DMS53 (cell line): ENCODE data around the gene FHOD3.

Experiments
- DNase-seq: peaks from one replicate; lab custom pipeline; 2025; lab: John Stamatoyannopoulos, UW

FHOD3 gene

GRCh38 chr18:36630917-36631316 is 333.4 kb downstream of the FHOD3 start:
- no peak for DNase-seq

DNA sequence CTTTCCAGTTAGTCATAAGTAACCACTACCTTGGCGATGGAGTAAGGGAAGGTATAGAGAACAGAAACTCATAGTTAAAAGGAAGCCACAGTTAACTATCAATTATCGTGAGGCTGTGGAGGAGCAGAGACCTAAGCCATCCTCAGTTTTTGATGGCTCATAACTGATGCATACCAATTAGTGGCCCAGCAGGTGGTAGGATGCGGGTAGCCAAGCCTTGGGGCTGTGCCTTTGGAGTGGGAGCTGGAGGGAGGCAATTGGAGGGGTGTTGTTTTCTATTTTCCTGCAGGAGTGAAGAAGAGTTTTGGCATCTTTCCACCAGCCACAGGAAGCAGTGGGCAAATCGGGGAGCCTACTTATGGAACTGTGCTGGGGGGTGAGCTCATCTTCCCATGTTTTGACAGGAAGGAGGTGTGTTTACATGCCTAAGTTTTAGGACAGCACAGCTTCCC is 336.5 kb downstream of the FHOD3 start:
- no peak for DNase-seq

DNA sequence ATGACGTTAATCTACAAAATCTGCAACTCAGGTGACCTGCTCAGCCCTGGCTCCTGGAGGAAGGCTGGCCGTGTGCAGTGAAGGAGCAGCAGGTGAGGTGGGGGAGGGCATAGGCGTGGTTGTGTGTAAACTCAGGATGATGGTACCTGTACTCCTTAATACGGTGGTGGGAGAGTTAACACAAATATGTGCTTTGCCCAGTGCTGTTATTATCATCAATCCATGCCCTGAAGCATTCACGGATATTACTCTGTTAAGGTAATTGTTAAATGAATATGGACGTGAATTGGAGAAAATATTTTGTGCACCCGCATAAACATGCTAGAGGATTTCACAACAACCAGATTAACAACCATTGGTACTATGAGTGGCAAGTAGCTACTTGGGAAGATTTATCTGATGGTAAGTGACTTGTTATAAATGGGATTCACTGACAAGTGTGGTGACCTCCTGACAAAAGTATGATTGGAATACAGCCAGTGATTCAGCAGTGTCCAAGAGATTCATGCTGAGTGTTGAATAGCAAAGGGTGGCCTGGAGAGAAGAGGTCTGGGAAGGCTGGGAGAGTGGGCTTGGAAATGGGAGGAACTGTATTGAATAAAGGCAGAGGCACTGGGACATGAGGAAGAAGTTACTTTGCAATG is 337.2 kb downstream of the FHOD3 start:
- DNase-seq = no peak

- no peak for DNase-seq
Observed at GRCh38 chr18:36635414-36636096, 338.0 kb downstream of the FHOD3 start.

DNA sequence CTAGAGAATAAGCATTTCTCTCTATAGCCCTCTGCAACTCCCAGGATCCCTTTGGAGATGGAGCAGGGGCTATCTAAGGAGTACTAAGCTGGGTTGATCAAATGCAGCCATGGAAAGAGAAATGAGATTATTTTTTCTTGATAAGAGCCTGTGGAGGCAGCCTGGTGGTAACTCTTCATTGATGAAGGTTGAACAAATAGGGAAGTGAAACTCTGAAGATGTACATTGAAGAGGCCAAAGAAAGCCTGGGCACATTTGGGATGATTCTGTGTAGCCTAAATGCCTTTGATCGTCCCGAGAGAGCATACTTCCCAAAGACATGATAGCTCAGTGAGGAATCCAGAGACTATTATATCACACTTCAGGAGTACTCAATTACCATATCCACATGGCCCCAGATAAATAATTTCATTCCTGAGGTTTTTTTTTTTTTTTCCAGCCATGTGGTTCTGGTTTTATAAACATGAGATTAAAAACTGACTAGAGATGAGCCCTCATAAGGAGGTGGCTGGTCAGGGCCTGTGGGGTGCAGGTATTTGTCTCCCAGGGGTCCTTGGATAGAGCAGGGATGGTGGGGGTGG is 338.8 kb downstream of the FHOD3 start:
- no peak for DNase-seq

DNA sequence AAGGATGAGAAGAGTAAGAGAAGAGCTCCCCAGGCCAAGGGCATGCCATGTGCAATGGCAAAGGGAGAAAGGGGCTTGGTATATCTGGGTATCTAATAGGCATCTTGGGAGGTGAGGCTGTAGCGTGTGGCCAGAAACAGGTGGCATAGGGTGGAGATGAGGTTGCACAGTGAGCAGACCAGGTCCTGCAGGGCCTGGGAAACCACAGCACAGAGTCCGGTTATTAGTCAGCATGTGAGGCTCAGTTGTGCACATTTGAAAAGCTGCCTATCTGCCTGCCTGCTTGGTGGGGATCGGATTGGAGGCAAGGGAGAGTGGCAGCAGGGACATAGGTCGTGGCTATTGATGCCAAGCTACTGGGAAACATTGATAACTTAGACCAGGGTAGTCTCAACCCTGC is 340.7 kb downstream of the FHOD3 start:
- DNase-seq = no peak

GRCh38 chr18:36640021-36640952 is 342.8 kb downstream of the FHOD3 start:
- DNase-seq = no peak

- no peak for DNase-seq
Observed at GRCh38 chr18:36643061-36643460, 345.5 kb downstream of the FHOD3 start.

GRCh38 chr18:36648803-36649202 is 351.3 kb downstream of the FHOD3 start:
- DNase-seq = no peak

GRCh38 chr18:36649205-36649604 is 351.7 kb downstream of the FHOD3 start:
- DNase-seq = no peak

DNA sequence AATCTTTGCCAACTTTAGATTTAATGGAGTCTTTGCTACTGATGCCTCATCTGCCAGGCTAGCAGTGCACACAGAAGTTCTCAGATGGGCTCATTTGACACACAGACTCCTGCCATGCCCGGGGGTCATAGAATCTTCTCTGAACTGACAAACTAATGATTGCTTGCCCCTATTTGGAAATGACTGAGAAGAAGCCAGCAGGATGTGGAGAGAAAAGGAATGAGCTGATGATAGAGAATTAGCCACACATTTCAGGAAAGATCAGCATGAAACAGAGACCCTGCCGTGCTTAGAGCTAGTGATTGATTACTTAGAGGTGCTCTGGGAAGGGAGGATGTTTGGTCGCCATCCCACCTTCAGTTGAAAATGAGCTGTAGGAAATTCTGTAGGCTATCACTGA is 352.8 kb downstream of the FHOD3 start:
- no peak for DNase-seq

DNA sequence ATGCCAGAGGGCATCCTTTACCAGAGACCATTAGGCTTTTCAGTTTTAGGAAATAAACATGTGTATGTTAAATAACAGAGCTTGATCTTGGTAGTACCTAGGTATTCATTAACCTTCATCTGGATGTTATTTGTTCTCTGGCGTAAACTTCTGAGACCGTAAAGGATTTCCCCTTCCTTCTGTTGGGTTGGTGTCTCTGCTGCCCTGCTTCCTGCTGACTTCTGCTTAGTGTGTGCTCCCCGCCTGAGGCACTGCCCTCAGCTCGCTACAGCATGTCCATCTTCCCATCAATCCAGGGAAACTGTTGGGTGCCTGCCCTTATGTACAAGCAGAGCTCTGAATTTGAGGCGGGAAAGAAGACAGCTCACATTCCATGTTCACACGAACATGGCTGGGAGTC is 353.4 kb downstream of the FHOD3 start:
- no peak for DNase-seq

DNA sequence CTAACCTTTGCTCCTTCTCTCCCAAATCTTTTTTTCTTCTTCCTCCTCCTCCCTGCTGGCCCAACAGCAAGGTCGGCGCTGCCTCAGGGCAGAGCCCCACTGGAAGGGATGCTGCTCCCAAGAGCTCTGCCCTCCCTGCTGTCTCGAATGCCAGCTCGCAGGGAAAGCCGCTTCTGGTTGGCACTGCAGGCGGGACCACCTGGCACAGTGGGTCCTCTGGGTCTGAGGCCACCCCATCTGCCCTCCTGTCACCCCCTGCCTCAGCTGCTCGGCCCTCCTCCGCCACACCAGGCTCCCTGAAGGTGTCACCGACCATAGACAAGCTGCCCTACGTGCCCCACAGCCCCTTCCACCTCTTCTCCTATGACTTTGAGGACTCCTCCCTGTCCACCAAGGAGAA is 355.0 kb downstream of the FHOD3 start:
- DNase-seq = no peak

DNA sequence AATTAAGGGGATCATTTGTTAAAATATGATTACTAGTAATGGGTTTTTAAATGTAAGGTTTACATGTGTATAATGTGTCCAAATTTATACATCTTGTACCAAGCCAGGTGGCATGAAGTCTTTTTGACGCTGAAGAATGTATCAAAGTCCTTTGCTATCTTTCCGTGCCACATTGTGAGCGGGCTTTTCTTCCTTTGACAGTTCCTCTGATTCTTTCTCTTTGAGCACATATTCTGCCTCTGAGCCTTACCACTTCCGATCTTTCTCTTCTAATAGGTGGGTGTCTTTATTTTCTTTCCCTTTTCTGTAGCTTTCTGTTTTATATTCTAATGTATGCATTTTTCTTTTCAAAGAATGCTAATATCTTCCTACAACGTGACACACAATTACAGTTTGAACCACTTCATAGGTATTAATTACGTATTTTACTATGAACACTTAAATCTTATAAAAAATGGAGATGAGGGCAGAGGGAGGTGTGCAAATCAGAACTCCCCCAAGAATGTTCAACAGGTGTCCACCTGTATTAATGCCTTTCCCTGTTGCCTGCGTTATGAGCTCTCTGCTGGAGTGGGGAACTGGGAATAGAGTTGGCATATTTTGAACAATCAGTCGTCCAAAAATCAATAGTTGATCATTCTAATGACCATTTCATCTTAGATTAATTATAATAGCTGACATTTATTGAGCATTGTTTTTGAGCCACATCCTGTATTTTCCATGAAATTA is 355.8 kb downstream of the FHOD3 start:
- no peak for DNase-seq

DNA sequence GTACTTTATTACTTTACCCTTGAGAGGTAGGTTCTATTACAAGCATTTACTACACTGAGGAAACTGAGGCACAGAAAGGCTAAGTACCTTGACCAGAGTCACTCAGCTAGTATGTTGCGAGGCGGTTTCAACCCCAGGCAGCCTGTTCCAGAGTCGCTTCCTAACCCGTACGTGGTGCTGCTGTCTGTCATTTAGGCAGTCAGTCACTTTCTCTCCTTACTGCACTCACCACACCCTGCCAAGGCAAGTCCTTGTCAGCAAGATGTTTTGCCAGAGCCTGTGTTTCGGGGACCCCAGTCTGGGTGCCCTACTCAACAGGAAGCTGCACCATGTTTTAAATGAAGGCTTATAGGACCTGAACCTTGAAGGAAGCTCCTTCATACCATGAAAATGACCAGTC is 356.4 kb downstream of the FHOD3 start:
- no peak for DNase-seq

DNA sequence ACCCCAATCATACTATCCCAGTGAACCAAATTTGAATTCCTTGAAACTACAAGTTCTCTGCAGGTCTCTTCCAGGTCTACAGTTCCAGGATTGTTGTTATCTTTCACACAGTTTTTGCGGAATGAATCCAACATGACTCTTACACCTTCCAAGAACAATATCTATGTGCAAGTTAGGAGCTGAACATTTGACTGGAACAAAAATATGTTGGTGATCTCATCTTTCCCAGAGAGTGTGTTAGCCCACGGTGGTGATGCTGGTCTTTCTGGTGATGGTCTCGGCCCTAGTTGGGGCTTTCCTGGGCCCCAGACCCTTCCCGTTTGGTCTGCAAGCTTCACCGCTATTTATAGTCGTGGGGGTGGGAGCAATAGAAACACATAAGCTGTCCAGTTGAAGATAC is 357.6 kb downstream of the FHOD3 start:
- no peak for DNase-seq

DNA sequence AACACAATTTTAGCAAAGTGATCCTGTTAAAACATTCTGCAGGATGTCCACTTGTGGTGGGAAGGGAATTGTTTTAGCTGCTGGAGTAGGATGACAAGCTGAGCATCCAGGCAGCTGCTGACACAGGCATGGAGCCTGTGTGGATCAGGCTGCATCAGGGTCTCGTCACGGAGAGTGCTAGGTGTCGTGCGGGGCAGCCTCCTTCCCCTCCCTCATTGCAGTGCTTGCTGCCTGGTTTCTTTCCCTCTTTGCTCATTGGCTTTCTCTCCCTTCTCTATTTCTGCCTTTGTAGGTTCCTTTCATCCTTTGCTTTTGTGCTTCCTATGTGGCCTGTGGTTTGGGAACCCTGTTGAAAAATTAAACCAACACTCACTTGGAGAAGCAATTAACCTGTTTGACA is 358.4 kb downstream of the FHOD3 start:
- no peak for DNase-seq

- no peak for DNase-seq
Observed at GRCh38 chr18:36658611-36659010, 361.1 kb downstream of the FHOD3 start.

DNA sequence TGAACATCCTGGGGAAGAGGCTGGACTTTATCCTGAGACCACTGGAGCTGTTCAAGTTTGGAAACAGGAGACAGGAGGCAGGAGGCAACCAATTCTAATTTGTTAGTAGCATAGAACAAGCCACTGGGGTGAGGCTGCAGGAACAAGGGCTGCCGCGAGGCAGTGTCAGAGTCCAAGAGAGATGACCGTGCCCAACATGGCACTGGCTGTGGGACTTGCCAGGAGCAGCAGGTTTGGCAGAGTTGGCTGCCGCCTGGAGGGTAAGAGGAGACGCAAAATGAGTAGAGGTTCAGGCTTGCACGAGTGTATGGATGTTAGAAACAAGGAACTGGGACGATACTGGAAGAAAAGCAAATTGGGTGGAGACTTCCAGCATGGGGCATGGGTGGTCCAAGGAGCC is 362.8 kb downstream of the FHOD3 start:
- no peak for DNase-seq

DNA sequence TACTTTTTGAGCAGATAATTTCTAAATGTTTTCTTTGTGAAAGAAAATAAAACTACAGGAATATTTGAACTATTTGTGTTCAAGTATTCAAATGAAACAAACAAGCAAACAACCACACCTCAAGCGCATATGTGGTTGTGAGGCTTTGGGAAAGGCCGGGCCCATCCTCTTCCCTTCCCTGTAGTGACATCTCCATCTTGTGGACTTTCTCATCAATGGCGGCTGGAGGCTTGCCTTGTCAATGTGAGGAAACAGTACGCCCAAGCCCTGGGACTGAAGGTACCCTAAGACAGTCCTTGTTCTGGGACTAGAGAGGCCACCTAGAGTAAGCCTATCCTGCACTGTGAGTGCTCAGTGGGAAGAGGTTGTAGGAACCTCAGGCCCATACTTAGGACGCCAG is 364.5 kb downstream of the FHOD3 start:
- DNase-seq = peak; percentile 23

- DNase-seq = no peak
Observed at GRCh38 chr18:36663312-36663711, 365.8 kb downstream of the FHOD3 start.

DNA sequence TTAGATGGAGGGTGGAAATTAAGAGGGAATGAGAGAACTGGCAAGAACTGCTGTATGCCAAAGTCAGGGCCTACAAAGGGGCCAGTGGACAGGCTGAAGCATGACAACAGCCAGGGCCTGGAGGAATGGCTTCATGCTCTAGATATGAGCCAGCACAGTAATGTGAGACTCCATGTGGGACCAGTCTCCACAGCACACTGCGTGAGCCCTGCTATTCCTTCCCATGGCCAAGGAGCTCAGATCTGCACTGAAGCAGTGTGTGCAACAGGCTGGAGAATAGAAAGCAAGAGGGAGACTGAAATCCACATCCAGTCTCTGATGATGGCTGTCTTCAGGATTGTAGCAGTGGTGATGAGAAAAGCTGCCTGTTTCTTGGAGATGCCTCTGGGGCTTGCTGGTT is 368.4 kb downstream of the FHOD3 start:
- no peak for DNase-seq
